BE2C (cell line): ENCODE measurements around the gene AKAP6.

Source experiments
- DNase-seq: peaks from one replicate; pipeline ENCODE4 v3.0.0-alpha.2; 2020
- H3K27me3 ChIP-seq: fragments of 250-450 bp; sonication (Bioruptor Pico); 2 replicates; pipeline ENCODE4 v1.5.1; 2020; ENCODE audit warnings: mild to moderate bottlenecking
- H3K36me3 ChIP-seq: fragments of 250-450 bp; sonication (Bioruptor Pico); 2 replicates; pipeline ENCODE4 v1.5.1; 2020; ENCODE audit warnings: mild to moderate bottlenecking
- H3K4me1 ChIP-seq: fragments of 250-450 bp; sonication (Bioruptor Pico); 2 replicates; pipeline ENCODE4 v1.5.1; 2020
- H3K4me3 ChIP-seq: 2 replicates; pipeline ENCODE4 v1.5.1; 2011; ENCODE audit warnings: low read depth, low read length
- H3K9me3 ChIP-seq: fragments of 250-450 bp; sonication (Bioruptor Pico); 2 replicates; pipeline ENCODE4 v1.5.1; 2020
- TF ChIP-seq, protein P1 (sequence below): IDR thresholded peaks from 2 replicates; pipeline ENCODE4 v1.5.1; 2012; ENCODE audit warnings: mild to moderate bottlenecking, low read depth, low read length

Gene AKAP6

DNA sequence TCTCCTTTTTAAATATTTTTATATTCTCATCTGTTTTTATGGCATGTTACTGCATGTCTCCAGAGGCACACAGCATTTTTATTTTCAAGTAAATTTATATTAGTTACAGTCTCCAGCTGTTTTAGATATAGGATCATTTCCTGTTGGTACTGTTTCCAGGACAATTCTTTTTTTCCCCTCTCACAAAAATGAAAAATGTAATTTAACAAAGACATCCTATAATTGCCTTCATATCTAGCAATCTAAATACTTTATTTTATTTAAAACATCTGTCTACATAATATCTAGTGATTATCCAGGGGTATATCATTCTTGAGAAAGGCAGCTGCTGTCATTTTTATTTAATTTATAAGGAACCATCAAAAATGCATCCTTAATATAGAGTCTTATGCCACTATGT is 337.2 kb downstream of the AKAP6 start:
- no peaks in the 10 kb centered on the region for H3K36me3 ChIP-seq
- DNase-seq = no peak
- no peaks in the 10 kb centered on the region for H3K4me1 ChIP-seq
- H3K27me3 ChIP-seq = no peaks in the 10 kb centered on the region
- H3K4me3 ChIP-seq = no peak overlapping the region
- TF ChIP-seq, protein P1, sequence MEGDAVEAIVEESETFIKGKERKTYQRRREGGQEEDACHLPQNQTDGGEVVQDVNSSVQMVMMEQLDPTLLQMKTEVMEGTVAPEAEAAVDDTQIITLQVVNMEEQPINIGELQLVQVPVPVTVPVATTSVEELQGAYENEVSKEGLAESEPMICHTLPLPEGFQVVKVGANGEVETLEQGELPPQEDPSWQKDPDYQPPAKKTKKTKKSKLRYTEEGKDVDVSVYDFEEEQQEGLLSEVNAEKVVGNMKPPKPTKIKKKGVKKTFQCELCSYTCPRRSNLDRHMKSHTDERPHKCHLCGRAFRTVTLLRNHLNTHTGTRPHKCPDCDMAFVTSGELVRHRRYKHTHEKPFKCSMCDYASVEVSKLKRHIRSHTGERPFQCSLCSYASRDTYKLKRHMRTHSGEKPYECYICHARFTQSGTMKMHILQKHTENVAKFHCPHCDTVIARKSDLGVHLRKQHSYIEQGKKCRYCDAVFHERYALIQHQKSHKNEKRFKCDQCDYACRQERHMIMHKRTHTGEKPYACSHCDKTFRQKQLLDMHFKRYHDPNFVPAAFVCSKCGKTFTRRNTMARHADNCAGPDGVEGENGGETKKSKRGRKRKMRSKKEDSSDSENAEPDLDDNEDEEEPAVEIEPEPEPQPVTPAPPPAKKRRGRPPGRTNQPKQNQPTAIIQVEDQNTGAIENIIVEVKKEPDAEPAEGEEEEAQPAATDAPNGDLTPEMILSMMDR = no peak
- H3K9me3 ChIP-seq = no peaks in the 10 kb centered on the region

DNA sequence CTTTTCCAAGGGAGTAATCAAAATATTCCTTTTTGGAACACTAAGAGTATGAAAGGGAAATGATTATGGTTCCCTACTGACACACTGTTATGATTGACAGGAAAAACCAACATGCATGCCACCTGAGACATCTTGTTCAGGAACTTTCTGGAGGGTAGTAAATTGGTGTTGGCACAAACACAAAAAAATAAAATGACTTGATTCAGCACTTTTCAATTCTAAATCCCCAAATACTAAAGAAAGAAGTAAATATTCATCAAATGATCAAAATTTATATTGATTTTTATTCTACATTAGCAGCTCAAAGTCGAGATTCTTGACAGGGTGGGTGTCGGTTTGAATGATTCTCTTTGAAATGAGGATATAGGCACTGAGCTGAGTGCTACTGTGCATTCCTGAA is 338.2 kb downstream of the AKAP6 start:
- no peak overlapping the region for H3K4me3 ChIP-seq
- DNase-seq = no peak
- no peaks in the 10 kb centered on the region for H3K36me3 ChIP-seq
- no peaks in the 10 kb centered on the region for H3K9me3 ChIP-seq
- no peaks in the 10 kb centered on the region for H3K27me3 ChIP-seq
- TF ChIP-seq, protein P1 = no peak
- no peaks in the 10 kb centered on the region for H3K4me1 ChIP-seq

DNA sequence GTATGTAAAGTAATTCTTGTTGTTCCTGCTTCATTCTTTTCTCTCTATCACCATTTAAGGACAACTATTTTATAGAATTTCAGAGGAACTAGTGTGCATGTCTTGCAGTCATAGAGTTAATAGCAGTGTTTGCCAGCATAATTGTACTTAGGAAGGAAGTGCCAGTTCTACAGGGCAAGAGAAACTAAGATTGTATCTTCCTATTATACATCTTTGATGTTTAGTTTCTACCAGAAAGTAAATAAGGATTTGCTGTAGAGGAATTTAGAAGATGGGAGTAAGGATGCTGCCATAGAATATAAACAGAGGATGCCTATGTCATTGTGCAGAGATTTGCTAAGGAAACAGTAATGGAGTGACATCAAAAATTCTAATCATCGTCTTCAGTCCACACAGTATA is 338.7 kb downstream of the AKAP6 start:
- Histone ChIP-seq H3K27me3 (no peaks in the 10 kb centered on the region), H3K4me3 (no peak overlapping the region), H3K9me3 (no peaks in the 10 kb centered on the region), H3K36me3 (no peaks in the 10 kb centered on the region), H3K4me1 (no peaks in the 10 kb centered on the region)
- no peak for DNase-seq
- TF ChIP-seq, protein P1 = no peak

DNA sequence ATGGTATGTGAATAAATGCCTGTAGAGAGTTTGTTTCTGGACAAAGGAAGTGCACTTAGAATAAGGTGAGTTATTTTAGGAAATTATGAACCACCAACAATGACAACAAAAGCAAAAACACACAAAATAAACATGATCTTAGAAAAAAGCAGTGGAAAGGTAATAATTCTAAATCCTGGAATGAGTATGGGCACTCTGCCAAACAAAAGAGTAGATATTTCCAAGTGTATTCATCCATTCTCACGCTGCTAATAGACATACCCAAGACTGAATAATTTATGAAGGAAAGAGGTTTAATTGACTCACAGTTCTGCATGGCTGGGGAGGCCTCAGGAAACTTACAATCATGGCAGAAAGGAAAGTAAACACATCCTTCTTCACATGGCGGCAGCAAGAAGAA is 340.3 kb downstream of the AKAP6 start:
- no peaks in the 10 kb centered on the region for H3K4me1 ChIP-seq
- H3K4me3 ChIP-seq = no peak overlapping the region
- no peaks in the 10 kb centered on the region for H3K9me3 ChIP-seq
- H3K27me3 ChIP-seq = no peaks in the 10 kb centered on the region
- DNase-seq = no peak
- TF ChIP-seq, protein P1 = no peak
- no peaks in the 10 kb centered on the region for H3K36me3 ChIP-seq

DNA sequence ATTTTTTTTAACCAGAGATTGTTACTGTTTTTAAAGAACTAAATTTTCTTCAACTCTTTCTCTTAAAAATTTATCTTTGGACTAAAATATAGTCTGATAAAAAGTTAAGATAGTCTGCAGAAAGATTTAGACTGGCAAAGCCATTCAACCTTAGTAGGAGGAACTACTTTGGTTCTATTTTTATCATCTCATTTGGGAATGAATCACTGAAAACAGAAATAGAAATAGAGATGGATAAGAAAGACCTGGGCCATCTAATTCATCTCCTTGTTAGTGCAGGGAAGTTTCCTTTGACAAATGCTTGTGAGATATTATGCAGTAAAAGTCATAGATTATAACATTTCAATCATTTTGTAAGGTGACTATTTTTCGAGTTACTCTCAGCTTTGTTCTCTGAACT is 346.3 kb downstream of the AKAP6 start:
- Histone ChIP-seq H3K9me3 (no peaks in the 10 kb centered on the region), H3K36me3 (no peaks in the 10 kb centered on the region), H3K4me3 (no peak overlapping the region), H3K27me3 (no peaks in the 10 kb centered on the region), H3K4me1 (no peaks in the 10 kb centered on the region; the same call in 1 of the 2 replicates)
- no peak for DNase-seq
- TF ChIP-seq, protein P1 = no peak

DNA sequence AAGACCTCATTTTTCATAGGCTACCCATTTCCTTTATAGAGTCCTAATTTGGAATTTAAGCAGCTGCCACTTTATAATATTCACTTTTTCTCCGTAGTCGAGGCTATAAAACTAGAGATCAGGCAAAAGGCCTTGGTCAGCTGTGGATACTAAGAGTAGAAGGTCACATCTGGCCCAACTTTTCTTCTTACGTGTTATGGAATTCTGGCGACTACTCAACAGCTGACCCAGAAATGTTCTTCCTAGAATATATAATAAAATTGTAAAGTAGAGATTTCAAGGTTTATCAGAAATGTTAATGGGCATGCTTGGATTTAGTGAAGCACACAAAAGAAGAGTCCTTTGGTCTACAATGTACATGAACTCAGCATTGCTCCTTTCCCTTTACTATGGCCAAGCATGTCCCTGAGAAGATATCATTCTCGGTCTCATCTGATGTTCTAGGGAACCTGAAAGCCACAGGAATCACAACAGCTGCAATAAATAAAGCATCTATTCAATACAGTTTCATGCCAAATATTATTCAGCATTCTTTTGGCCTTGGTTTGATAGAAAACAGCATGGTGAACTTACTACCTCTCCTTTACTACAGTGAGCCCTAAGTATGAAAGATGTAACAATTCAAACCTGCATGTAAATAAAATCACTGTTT is 348.2 kb downstream of the AKAP6 start:
- no peaks in the 10 kb centered on the region for H3K27me3 ChIP-seq
- H3K9me3 ChIP-seq = no peaks in the 10 kb centered on the region
- no peak for DNase-seq
- TF ChIP-seq, protein P1 = no peak
- no peaks in the 10 kb centered on the region for H3K36me3 ChIP-seq
- peaks cover 2% of the 10 kb centered on the region for H3K4me1 ChIP-seq
- H3K4me3 ChIP-seq = no peak overlapping the region
